HepG2 (cell line): ENCODE measurements around the gene WDCP. TPM values are rescaled to one million over a fixed set of nuclear protein-coding genes. Genes with fewer than 3 reads are reported as not detected.

Experiments used
- AHR ChIP-seq: IDR thresholded peaks from 2 replicates; pipeline ENCODE4 v1.6.1; 2018; ENCODE audit warnings: missing genetic modification reagents, missing compliant biosample characterization
- ATM ChIP-seq: fragments of 450-650 bp; IDR thresholded peaks from 2 replicates; pipeline ENCODE4 v1.7.1; 2017; ENCODE audit warnings: mild to moderate bottlenecking, borderline replicate concordance
- BRCA1 ChIP-seq: sonication (generic); formaldehyde crosslinking; IDR thresholded peaks from 2 replicates; pipeline ENCODE4 v1.4.0; 2020; ENCODE audit warnings: missing genetic modification reagents
- ELF3 ChIP-seq: IDR thresholded peaks from 2 replicates; pipeline ENCODE4 v1.6.1; 2016; ENCODE audit warnings: missing genetic modification reagents, missing compliant biosample characterization
- FOSL2 ChIP-seq: sonication (generic); formaldehyde crosslinking; IDR thresholded peaks from 2 replicates; pipeline ENCODE4 v1.4.0; 2020; ENCODE audit warnings: missing genetic modification reagents
- FOXO4 ChIP-seq: sonication (generic); formaldehyde crosslinking; conservative IDR thresholded peaks from 2 replicates; pipeline ENCODE4 v1.8.1; 2023; ENCODE audit warnings: missing genetic modification reagents
- MTF1 ChIP-seq: sonication (generic); formaldehyde crosslinking; IDR thresholded peaks from 2 replicates; pipeline ENCODE4 v1.5.0; 2020; ENCODE audit warnings: missing genetic modification reagents
- PHF5A ChIP-seq: IDR thresholded peaks from one replicate; pipeline ENCODE4 v1.6.1; 2018; ENCODE audit warnings: low read depth, missing genetic modification reagents; ENCODE audit not compliant: unreplicated experiment
- SRSF1 ChIP-seq: fragments of 200-400 bp; formaldehyde crosslinking; optimal IDR thresholded peaks from 2 replicates; pipeline ENCODE3; 2017; ENCODE audit warnings: mild to moderate bottlenecking, low read depth, low read length, moderate library complexity
- TBX2 ChIP-seq: sonication (generic); formaldehyde crosslinking; IDR thresholded peaks from 2 replicates; pipeline ENCODE4 v1.5.0; 2020; ENCODE audit warnings: missing genetic modification reagents, mild to moderate bottlenecking, borderline replicate concordance
- TERF1 ChIP-seq: sonication (generic); formaldehyde crosslinking; IDR thresholded peaks from 2 replicates; pipeline ENCODE4 v1.8.0; 2022; ENCODE audit warnings: mild to moderate bottlenecking, missing genetic modification reagents, moderate library complexity
- ZBTB7B ChIP-seq: sonication (generic); formaldehyde crosslinking; IDR thresholded peaks from 2 replicates; pipeline ENCODE4 v1.4.0; 2020; ENCODE audit warnings: missing genetic modification reagents
- ZEB1 ChIP-seq: IDR thresholded peaks from 2 replicates; pipeline ENCODE4 v1.6.1; 2012; ENCODE audit warnings: mild to moderate bottlenecking, low read depth, inconsistent platforms; ENCODE audit not compliant: insufficient replicate concordance
- ZKSCAN8 ChIP-seq: IDR thresholded peaks from 2 replicates; pipeline ENCODE4 v1.6.1; 2016; ENCODE audit warnings: borderline replicate concordance, missing genetic modification reagents, missing compliant biosample characterization
- ZNF275 ChIP-seq: sonication (generic); formaldehyde crosslinking; IDR thresholded peaks from 2 replicates; pipeline ENCODE4 v1.8.0; 2022; ENCODE audit warnings: missing genetic modification reagents, mild to moderate bottlenecking, inconsistent platforms, borderline replicate concordance
- ZNF333 ChIP-seq: sonication (generic); formaldehyde crosslinking; IDR thresholded peaks from 2 replicates; pipeline ENCODE4 v1.4.0; 2020; ENCODE audit warnings: mild to moderate bottlenecking, missing genetic modification reagents, borderline replicate concordance
- ZNF558 ChIP-seq: sonication (generic); formaldehyde crosslinking; IDR thresholded peaks from 2 replicates; pipeline ENCODE4 v1.9.0; 2022; ENCODE audit warnings: mild to moderate bottlenecking, missing genetic modification reagents, borderline replicate concordance
- ZNF598 ChIP-seq: sonication (generic); formaldehyde crosslinking; IDR thresholded peaks from 2 replicates; pipeline ENCODE4 v1.5.1; 2020; ENCODE audit warnings: mild to moderate bottlenecking, missing genetic modification reagents, borderline replicate concordance
- polyA plus RNA-seq, 8 experiments: library from polyadenylated mRNA; depleted of rRNA in 3 of 8; stranded (reverse) in 7 of 8; unstranded in 1 of 8; fragments of >200 nt; fragmentation: Illumina TruSeq in 4 of 8; extraction: Trizol in 4 of 8; gene quantifications; 2 replicates each; pipeline versions ENCODE4 v1.2.1 to v1.2.3, GENCODE V29; 2011 to 2016; ENCODE audit warnings: low read depth in 4 of 8, missing spikeins in 1 of 8, mixed read lengths in 1 of 8; ENCODE audit not compliant: insufficient read depth in 1 of 8
- total RNA-seq, 5 experiments: library from RNA; depleted of rRNA; stranded (reverse); fragments of >200 nt; fragmentation: Illumina TruSeq; extraction: Trizol; gene quantifications; 2 replicates each; pipeline ENCODE4 v1.2.3, GENCODE V29; 2016; ENCODE audit warnings: low read depth in 1 of 5
- TF ChIP-seq, protein P1 (sequence below): sonication (generic); IDR thresholded peaks from 2 replicates; pipeline ENCODE4 v1.6.1; 2016; ENCODE audit warnings: low read depth, borderline replicate concordance
- TF ChIP-seq, protein P2 (sequence below): IDR thresholded peaks from 2 replicates; pipeline ENCODE4 v1.6.1; 2016; ENCODE audit warnings: missing genetic modification reagents, missing compliant biosample characterization
- TF ChIP-seq, protein P3 (sequence below): sonication (generic); formaldehyde crosslinking; IDR thresholded peaks from 2 replicates; pipeline ENCODE4 v1.8.1; 2023; ENCODE audit warnings: mild to moderate bottlenecking, inconsistent platforms, moderate library complexity, missing genetic modification reagents, borderline replicate concordance

WDCP gene
- total and polyA plus RNA-seq, 2 of the 13 experiments (the other 11 are each of a cell fraction or from before 2014, with no cell fraction given), result 17.4 to 22.6 TPM

GRCh38 chr2:24045511-24046508 is 1.4 kb downstream of the WDCP start (continued):
- TF ChIP-seq, protein P1, sequence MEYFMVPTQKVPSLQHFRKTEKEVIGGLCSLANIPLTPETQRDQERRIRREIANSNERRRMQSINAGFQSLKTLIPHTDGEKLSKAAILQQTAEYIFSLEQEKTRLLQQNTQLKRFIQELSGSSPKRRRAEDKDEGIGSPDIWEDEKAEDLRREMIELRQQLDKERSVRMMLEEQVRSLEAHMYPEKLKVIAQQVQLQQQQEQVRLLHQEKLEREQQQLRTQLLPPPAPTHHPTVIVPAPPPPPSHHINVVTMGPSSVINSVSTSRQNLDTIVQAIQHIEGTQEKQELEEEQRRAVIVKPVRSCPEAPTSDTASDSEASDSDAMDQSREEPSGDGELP, result no peak
- TF ChIP-seq ZKSCAN8 (CRISPR knock-in tag), result 0 out of 2 replicates have a peak, but pooled peaks have one; percentile 14
- TF ChIP-seq FOSL2 (CRISPR knock-in tag), result peak; percentile 37; the same call in 1 of the 2 replicates
- TF ChIP-seq PHF5A (CRISPR knock-in tag), result peak; percentile 60
- no peak for TF ChIP-seq SRSF1
- no peak for TF ChIP-seq ZNF333 (CRISPR knock-in tag)
- TF ChIP-seq ZNF598, result no peak
- TF ChIP-seq MTF1, result no peak
- no peak for TF ChIP-seq AHR (CRISPR knock-in tag)
- TF ChIP-seq, protein P2, sequence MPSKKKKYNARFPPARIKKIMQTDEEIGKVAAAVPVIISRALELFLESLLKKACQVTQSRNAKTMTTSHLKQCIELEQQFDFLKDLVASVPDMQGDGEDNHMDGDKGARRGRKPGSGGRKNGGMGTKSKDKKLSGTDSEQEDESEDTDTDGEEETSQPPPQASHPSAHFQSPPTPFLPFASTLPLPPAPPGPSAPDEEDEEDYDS (CRISPR knock-in tag), result peak; percentile 79; the same call in 1 of the 2 replicates
- TF ChIP-seq ATM, result no peak
- no peak for TF ChIP-seq TBX2 (CRISPR knock-in tag)
- no peak for TF ChIP-seq ZNF275
- TF ChIP-seq ZBTB7B, result peak; percentile 38; the same call in 1 of the 2 replicates
- no peak for TF ChIP-seq ZNF558 (CRISPR knock-in tag)
- TF ChIP-seq TERF1, result no peak
- no peak for TF ChIP-seq BRCA1 (CRISPR knock-in tag)
- no peak for TF ChIP-seq FOXO4
- no peak for TF ChIP-seq ZEB1
- TF ChIP-seq, protein P3, sequence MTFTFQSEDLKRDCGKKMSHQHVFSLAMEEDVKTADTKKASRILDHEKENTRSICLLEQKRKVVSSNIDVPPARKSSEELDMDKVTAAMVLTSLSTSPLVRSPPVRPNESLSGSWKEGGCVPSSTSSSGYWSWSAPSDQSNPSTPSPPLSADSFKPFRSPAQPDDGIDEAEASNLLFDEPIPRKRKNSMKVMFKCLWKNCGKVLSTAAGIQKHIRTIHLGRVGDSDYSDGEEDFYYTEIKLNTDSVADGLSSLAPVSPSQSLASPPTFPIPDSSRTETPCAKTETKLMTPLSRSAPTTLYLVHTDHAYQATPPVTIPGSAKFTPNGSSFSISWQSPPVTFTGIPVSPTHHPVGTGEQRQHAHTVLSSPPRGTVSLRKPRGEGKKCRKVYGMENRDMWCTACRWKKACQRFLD (CRISPR knock-in tag), result no peak
- 0 out of 2 replicates have a peak, but pooled peaks have one; percentile 22 for TF ChIP-seq ELF3 (CRISPR knock-in tag)
